Amniotic stem cell (primary cell): ENCODE measurements around the gene DISP2.

Experiments used
- DNase-seq: peaks from one replicate; lab custom pipeline; 2025; lab: John Stamatoyannopoulos, UW

Gene DISP2

GRCh38 chr15:40427188-40427587, 69.2 kb downstream of the DISP2 start:
- no peak for DNase-seq

DNA sequence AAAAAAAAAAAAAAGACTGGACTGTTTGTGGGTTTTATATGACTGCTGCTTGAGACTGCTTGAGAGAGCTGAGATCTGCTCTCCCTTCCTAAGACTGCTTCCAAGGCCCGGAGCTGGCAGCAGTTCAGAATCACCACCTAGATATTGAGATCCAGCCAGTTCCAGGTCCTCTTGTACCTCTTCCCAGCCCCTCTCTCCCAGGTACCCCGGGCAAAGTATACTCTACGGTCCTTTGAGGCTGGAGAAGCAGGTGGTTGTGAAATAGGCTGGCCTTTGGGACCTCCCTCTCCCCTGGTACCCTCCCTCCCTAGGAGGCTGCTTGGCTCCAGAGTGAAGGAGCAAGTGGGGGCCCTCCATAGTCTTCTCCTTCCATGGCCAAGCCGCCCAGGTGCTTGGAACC, 70.2 kb downstream of the DISP2 start:
- DNase-seq = no peak
